ENCODE measurements around the gene PTPN20.
"Not testable (repeated sequence)": the region's sequence is repeated elsewhere in the genome, so short reads cannot be mapped to it uniquely, and the experiment has no call there.

DNA sequence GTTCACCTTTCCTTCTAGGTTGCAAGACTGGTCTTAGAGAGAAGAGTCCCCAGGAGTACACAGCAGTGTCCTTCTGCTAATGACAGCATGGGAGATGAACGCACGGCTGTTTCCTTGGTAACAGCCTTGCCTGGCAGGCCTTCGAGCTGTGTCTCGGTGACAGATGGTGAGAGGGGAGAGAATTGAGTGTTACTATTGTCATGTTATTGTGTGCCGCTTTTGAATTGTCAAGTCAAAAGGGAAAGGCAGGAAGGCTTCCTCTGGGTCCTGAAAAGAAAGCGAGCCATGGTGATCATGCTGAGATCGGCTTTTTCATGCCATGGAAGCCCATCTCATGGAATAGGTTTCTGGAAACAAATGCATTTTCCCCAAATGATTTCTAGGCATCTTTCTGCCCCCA is 32.5 kb upstream of the PTPN20 start:
- not testable (repeated sequence) for TF ChIP-seq RARB (CRISPR knock-in tag; IDR thresholded peaks at IDR 0.05); ZFP36 (IDR thresholded peaks at IDR 0.05; ENCODE audit: borderline replicate concordance, partially characterized antibody); RAD21 (conservative IDR thresholded peaks at IDR 0.05 in 1 of 2, IDR thresholded peaks at IDR 0.05 in 1 of 2); ZNF302 (CRISPR knock-in tag; IDR thresholded peaks at IDR 0.05); EP300 (IDR thresholded peaks at IDR 0.05); PHF8 (IDR thresholded peaks at IDR 0.05; ENCODE audit: borderline replicate concordance, low read depth); SMC3 (IDR thresholded peaks at IDR 0.05); CEBPB (IDR thresholded peaks at IDR 0.05)
- TF ChIP-seq, protein P1, sequence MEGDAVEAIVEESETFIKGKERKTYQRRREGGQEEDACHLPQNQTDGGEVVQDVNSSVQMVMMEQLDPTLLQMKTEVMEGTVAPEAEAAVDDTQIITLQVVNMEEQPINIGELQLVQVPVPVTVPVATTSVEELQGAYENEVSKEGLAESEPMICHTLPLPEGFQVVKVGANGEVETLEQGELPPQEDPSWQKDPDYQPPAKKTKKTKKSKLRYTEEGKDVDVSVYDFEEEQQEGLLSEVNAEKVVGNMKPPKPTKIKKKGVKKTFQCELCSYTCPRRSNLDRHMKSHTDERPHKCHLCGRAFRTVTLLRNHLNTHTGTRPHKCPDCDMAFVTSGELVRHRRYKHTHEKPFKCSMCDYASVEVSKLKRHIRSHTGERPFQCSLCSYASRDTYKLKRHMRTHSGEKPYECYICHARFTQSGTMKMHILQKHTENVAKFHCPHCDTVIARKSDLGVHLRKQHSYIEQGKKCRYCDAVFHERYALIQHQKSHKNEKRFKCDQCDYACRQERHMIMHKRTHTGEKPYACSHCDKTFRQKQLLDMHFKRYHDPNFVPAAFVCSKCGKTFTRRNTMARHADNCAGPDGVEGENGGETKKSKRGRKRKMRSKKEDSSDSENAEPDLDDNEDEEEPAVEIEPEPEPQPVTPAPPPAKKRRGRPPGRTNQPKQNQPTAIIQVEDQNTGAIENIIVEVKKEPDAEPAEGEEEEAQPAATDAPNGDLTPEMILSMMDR (IDR thresholded peaks at IDR 0.05): not testable (repeated sequence)
- TF ChIP-seq, protein P2, sequence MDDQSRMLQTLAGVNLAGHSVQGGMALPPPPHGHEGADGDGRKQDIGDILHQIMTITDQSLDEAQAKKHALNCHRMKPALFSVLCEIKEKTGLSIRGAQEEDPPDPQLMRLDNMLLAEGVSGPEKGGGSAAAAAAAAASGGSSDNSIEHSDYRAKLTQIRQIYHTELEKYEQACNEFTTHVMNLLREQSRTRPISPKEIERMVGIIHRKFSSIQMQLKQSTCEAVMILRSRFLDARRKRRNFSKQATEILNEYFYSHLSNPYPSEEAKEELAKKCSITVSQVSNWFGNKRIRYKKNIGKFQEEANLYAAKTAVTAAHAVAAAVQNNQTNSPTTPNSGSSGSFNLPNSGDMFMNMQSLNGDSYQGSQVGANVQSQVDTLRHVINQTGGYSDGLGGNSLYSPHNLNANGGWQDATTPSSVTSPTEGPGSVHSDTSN (IDR thresholded peaks at IDR 0.05): not testable (repeated sequence)
- TF ChIP-seq, protein P3, sequence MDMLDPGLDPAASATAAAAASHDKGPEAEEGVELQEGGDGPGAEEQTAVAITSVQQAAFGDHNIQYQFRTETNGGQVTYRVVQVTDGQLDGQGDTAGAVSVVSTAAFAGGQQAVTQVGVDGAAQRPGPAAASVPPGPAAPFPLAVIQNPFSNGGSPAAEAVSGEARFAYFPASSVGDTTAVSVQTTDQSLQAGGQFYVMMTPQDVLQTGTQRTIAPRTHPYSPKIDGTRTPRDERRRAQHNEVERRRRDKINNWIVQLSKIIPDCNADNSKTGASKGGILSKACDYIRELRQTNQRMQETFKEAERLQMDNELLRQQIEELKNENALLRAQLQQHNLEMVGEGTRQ (IDR thresholded peaks at IDR 0.05): not testable (repeated sequence)
- TF ChIP-seq, protein P4, sequence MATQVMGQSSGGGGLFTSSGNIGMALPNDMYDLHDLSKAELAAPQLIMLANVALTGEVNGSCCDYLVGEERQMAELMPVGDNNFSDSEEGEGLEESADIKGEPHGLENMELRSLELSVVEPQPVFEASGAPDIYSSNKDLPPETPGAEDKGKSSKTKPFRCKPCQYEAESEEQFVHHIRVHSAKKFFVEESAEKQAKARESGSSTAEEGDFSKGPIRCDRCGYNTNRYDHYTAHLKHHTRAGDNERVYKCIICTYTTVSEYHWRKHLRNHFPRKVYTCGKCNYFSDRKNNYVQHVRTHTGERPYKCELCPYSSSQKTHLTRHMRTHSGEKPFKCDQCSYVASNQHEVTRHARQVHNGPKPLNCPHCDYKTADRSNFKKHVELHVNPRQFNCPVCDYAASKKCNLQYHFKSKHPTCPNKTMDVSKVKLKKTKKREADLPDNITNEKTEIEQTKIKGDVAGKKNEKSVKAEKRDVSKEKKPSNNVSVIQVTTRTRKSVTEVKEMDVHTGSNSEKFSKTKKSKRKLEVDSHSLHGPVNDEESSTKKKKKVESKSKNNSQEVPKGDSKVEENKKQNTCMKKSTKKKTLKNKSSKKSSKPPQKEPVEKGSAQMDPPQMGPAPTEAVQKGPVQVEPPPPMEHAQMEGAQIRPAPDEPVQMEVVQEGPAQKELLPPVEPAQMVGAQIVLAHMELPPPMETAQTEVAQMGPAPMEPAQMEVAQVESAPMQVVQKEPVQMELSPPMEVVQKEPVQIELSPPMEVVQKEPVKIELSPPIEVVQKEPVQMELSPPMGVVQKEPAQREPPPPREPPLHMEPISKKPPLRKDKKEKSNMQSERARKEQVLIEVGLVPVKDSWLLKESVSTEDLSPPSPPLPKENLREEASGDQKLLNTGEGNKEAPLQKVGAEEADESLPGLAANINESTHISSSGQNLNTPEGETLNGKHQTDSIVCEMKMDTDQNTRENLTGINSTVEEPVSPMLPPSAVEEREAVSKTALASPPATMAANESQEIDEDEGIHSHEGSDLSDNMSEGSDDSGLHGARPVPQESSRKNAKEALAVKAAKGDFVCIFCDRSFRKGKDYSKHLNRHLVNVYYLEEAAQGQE (IDR thresholded peaks at IDR 0.05): not testable (repeated sequence)
